HTERT RPE-1 (cell line): ENCODE data around the gene PCBD1.
"Not testable (repeated sequence)": the region's sequence is repeated elsewhere in the genome, so short reads cannot be mapped to it uniquely, and the experiment has no call there.

Experiments
- in situ Hi-C: fragments of 300-500 bp; cut with MboI; formaldehyde crosslinking; loops from 4 replicates; pipeline ENCODE4 v1.14.3; 2020; ENCODE audit warnings: low sequenced_read_pairs

The PCBD1 gene

DNA sequence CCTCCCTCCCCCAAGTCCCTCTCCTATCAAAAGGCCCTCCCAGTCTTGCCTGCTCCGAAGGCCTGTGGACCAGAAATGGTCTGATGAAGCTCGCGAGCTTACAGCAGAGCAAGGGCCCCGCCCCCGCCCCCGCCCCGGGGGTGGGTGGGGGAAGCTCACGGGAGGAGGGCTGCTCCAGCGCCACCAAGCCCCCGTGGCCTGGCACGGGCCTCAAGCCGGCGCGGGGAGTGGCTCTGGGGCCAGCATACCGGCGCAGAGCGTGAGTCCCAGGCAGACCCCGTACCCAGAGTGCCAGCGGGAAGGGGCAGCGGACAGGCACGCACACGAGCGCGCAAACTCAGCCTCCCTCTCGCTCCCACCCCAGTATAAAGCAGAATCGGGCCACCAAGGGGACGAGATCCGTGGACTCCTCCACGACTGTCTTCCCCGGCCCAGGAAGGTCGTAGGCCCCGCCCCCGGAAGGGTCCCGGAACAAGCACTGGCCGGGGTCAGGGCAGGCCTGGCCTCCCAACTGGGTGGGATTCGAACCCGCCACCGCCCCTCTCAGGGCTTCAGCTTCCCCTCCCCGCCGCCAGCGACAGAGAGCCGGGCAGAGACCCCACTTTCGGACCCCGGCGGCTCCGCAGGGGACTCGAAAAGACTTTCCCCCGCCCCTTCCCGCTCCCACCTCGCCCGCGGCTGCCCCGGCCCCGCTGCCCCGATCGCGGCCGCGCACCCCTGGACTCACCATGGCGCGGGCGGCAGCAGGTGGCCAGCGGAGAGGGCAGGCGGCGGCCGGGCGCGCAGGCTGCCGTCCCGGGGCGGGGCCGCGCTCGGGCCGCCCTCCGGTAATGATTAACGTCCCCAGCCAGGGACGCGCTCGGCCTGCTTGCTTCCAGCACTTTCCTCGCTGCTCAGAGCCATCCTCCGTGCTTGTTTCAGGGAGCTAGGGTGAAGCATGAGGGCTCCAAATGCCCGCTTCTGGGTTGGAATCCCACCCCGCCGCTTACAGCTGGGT is at the start of gene PCBD1:
TSS of gene PCBD1 (minus strand) at position 762 of the 997 bp plus-strand sequence. CDS start at position 730, 32 bp downstream.
- in situ Hi-C loops: no loop called here

- in situ Hi-C loops: no loop called here
These were observed 49.3 kb upstream of the PCBD1 start for GRCh38 chr10:70937661-70938060.

GRCh38 chr10:70936111-70936510 is 47.7 kb upstream of the PCBD1 start:
- in situ Hi-C loops: no loop called here

DNA sequence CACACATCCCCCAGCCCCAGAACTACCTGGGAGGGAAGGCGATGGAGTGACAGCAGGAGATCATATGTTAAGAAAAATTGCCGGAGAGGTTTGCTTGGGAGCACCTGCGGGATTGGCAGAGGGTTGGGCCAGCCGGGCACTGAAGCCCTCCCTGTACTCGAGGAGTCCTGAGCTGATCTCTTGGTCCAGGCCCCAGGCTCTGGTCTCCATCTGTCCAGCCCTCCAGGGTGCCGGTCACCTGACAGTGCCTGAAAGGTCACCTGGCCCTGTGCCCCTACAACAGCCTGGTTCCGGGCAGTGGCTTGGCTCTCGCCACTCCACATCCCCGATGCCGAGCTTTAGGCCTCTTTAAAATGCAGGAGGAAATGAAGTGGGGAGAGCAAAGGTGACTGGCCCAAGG is 47.3 kb upstream of the PCBD1 start:
- in situ Hi-C loops: no loop called here

DNA sequence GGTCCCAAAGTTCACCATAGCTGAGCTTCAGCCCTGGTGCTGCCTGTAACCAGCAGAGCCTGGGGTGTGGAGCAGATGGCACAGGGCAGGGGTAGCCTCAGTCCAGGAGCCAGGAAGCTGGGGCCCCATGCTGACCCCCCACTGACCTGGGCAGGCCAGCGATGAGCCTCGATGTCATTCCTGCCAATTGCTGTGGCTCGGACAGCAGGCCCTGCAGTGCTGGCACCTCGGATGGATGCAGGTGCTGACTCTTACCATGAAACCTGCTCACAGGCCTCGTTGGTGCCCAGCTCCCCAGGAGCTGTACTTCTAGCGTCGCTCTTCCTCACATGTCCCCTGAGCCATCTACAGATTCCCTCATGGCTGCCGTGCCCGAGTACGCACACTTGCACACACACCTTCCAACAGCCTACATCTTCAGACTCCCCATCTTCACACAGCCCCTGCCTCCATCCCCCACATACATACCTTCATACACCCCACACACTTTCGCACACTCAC is 46.8 kb upstream of the PCBD1 start:
- in situ Hi-C loops: no loop called here

GRCh38 chr10:70934701-70935100 is 46.3 kb upstream of the PCBD1 start:
- in situ Hi-C loops: no loop called here

DNA sequence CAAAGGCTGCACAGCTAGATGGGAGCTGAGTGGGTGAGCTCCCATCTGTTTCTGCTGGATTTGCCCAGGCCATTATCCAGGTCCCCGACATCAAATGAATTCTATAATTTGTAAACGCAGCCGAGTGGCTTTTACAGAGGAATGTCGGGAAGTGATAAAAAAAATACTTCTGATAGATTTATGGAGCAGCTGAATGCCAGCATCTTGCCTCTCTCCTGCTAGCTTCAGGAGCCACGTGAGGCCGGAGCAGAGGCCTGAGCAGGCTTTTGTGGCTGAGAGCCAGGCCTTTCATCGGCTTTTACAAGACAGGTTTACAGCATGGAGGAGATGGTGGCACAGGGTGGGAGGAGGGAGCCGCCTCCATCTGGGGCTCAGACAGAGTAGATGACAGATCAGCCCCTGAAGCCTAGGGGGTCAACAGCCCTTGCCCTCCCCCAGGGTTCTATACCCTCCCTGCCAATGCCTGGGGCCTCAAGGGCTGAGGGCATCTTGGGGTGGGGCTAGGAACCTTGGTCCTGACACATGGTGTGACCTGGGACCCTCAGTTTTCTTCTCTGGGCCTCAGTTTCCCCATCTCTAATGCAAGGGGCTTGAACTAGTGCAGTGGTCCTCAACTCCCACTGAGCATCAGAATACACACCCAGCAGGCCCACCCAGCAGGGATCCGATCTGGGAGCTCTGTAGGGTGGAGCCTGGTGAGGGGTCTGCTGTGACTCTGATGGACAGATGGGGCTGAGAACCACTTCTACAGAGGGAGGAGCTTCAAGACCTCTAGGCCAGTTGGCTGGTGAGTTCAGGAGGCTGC is 44.2 kb upstream of the PCBD1 start:
- in situ Hi-C loops: no loop called here

GRCh38 chr10:70931168-70931815 is 42.9 kb upstream of the PCBD1 start:
- in situ Hi-C loops: no loop called here

DNA sequence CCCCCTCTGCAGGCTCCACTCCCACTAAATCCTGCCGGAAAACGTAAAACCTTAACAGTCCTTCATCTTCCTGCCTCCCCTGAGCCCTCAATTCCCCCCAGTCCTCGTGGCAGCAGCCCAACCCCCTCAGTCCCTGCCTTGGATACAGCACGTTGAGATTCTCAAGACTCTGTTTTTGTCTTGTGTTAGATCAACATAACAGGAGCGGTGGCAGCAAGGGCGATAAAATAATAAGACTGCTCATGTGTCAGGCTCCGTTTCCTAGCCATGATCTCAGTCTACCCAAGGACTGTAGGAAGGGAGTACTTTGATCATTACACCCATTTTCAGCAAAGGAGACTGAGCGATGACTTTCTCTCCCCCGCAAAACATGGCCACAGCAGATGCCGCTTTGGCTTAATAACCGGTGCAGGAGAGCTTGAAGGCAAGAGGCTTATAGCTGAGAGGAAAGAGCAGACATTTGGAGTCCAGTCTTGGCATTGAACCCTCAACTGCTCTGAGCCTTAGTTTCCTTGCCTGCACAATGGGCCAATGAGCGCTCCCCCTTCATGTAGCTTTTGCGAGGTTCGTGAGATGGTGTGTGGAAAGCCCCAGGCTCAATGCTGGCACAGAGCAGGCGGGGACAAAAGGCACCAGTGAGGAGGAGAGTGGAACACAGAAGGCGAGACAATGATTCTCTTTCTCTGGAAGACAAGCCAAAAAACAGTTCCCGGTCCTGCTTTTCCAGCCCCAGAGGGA is 42.1 kb upstream of the PCBD1 start:
- in situ Hi-C loops: no loop called here

DNA sequence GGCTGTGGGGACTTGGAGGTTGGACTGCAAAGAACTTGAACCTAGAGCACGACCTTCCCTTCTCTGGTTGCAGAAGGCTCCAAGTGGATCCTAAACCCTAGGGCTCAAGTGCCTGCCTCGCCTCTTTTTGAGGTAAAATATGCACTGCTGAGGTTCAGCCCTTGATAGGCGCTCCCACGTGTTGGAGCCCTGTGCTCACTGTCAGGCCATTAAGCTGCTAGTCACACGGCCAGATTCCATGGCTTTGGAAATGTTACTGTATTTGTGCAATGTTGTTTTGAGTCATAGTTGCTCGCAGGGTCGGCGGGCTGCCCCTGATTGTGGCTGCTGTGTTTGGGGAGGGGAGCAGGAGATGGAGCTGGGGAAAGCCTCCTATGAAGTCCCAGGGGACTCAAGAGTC is 39.8 kb upstream of the PCBD1 start:
- in situ Hi-C loops: no loop called here

DNA sequence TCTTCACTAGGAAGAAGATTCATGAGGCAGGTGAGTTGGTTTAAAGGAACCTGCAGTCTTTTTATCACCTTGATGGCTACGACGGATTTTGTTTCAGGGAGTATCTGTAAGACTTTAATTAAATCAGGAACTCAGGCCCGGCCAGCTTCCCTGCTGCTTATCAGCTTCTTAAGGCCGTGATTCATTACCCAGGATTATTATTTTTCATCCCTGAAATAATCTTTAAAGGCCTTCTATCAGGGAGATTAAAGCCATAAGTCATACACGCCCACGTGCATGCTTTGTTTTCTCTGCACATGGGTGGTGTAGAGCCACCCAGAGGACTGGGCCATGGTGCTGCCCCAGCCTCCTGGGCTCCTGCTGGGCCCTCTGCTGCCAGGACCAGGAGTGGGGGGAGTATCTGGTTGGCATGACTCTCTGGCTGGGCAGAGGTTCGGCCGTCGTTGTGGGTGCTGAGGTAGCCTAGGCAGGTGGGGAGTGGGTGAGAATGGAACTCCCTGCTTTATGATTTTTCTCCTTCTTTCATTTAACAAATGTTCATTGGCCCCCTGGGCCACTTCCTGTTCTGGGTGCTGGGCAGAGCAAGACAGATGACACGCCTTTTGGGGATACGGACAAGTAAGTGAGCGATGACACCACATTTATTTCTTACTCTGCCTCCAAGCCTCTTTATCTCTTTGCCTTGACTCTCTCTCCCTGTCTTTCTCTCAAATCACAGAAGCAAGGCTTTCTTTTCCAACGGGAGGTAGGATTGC is 39.0 kb upstream of the PCBD1 start:
- in situ Hi-C loops: no loop called here

DNA sequence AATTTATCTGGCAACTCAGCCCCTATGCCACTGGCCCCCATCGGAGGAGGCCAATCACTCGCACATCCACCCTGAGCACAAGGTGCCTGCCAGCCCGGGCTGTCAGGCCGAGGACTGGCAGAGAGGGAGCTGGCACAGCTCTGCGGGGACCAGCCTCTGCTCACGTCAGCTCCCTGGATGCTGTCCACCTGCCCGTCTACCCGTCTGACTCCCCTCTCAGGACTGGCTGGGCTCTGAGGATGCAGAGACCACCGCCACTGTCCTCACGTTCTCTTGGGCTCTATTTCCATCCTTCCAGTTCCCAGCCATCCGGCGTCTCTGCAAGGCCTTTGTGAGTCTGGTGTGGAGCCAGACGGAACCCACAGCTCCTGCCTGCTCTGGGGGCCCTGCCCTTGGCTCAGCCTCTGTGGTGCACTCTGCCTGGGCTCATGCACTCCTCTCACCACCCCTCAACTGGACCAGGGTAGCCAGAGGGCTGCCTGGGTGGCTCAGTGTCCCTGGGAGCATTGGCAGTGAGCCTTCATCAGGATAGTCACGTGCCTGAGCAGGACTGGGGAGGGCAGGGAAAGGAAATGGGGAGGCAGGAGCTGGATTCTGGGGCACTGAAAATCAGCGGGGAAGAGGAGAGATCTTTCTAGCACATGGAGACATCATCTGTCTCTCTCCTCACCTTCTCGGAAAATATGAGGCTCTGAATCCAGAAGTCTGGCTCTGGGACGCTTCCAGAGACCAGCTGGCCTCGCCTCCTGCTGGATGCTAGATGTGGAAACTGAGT is 38.0 kb upstream of the PCBD1 start:
- in situ Hi-C loops: no loop called here

- in situ Hi-C loops: no loop called here
These were observed 37.2 kb upstream of the PCBD1 start for GRCh38 chr10:70925377-70926225.

- in situ Hi-C loops: no loop called here
These were observed 35.3 kb upstream of the PCBD1 start for GRCh38 chr10:70923696-70924095.

- in situ Hi-C loops: no loop called here
These were observed 32.9 kb upstream of the PCBD1 start for GRCh38 chr10:70921285-70921684.

DNA sequence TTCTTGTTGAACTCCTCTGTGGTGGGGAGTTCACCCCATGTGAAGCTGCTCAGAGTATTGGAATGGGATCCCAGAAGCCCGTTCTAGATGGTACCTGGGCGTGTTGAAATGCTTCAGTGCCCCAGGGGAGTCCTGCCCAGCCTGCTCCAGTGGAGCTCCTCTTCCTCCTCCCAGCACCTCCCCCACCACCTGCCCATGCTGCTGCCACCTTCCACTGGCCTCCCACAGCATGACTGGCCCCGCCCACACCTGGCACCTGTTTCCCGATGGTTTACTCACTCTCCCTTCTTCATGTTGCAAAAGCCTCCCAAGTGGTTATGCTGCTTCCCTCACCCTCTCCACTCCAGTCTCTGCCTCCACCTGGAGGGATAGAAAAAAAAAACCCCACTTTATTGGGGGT is 32.2 kb upstream of the PCBD1 start:
- in situ Hi-C loops: no loop called here

GRCh38 chr10:70919906-70920305 is 31.5 kb upstream of the PCBD1 start:
- in situ Hi-C loops: not testable (repeated sequence)
